MM.1S (cell line): Measurements from ENCODE around the gene C2CD2.

ENCODE experiments used
- EZH2 ChIP-seq: fragments of 300-600 bp; sonication (generic); optimal IDR thresholded peaks from 2 replicates; pipeline ENCODE3; 2017; ENCODE audit warnings: low read depth, mild to moderate bottlenecking, antibody characterized with exemption, low read length, mixed read lengths
- EZH2phosphoT487 ChIP-seq: fragments of 300-600 bp; sonication (generic); IDR thresholded peaks from 2 replicates; pipeline ENCODE4 v1.6.1; 2018; ENCODE audit warnings: antibody characterized with exemption, low read length
- TF ChIP-seq, protein P1 (sequence below): fragments of 300-600 bp; sonication (generic); IDR thresholded peaks from 2 replicates; pipeline ENCODE4 v1.5.1; 2016; ENCODE audit warnings: antibody characterized with exemption, low read length, mixed read lengths

DNA sequence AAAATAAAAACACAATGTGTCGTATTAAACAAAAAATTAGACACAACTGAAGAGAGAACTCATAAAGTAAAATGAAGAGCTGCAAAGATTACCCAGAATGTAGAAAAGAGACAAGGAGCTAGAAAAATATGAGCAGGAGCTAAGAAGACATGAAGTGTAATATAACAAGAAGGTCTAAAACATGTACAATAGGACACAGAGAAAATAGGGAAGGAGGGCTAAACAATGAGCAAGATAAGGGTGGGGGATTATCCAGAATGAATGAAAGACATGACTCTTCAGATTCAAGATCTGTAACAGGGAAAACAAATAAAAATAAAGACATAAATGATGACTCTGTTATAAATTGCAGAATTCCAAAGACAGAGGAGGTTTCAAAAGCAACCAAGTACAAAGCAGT lies 112.9 kb downstream of the C2CD2 start:
- no peak for TF ChIP-seq EZH2
- TF ChIP-seq, protein P1, sequence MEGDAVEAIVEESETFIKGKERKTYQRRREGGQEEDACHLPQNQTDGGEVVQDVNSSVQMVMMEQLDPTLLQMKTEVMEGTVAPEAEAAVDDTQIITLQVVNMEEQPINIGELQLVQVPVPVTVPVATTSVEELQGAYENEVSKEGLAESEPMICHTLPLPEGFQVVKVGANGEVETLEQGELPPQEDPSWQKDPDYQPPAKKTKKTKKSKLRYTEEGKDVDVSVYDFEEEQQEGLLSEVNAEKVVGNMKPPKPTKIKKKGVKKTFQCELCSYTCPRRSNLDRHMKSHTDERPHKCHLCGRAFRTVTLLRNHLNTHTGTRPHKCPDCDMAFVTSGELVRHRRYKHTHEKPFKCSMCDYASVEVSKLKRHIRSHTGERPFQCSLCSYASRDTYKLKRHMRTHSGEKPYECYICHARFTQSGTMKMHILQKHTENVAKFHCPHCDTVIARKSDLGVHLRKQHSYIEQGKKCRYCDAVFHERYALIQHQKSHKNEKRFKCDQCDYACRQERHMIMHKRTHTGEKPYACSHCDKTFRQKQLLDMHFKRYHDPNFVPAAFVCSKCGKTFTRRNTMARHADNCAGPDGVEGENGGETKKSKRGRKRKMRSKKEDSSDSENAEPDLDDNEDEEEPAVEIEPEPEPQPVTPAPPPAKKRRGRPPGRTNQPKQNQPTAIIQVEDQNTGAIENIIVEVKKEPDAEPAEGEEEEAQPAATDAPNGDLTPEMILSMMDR, result no peak
- no peak for TF ChIP-seq EZH2phosphoT487
